HepG2 (cell line): Measurements from ENCODE around the gene FYB2. TPM values are rescaled to one million over a fixed set of nuclear protein-coding genes. Genes with fewer than 3 reads are reported as not detected.

Experiments
- ARID4A ChIP-seq: sonication (generic); formaldehyde crosslinking; IDR thresholded peaks from 2 replicates; pipeline ENCODE4 v1.5.0; 2020; ENCODE audit warnings: mild to moderate bottlenecking, missing genetic modification reagents, borderline replicate concordance
- HMGXB4 ChIP-seq, 2 experiments: sonication (generic) in 1 of 2; formaldehyde crosslinking in 1 of 2; IDR thresholded peaks; 2 replicates each; pipeline versions ENCODE4 v1.4.0 to v1.6.1; 2018 to 2020; ENCODE audit warnings: missing genetic modification reagents in 2 of 2, borderline replicate concordance in 1 of 2, low read depth in 1 of 2, mild to moderate bottlenecking in 1 of 2, missing biosample characterization in 1 of 2
- KDM1A ChIP-seq: IDR thresholded peaks from 2 replicates; pipeline ENCODE4 v1.6.1; 2016; ENCODE audit warnings: missing compliant biosample characterization
- RARA ChIP-seq: IDR thresholded peaks from 2 replicates; pipeline ENCODE4 v1.6.1; 2016; ENCODE audit warnings: missing genetic modification reagents, missing compliant biosample characterization
- SOX13 ChIP-seq, 3 experiments: fragments of 450-650 bp in 1 of 3; sonication (generic) in 1 of 3; formaldehyde crosslinking in 1 of 3; IDR thresholded peaks in 2 of 3; conservative IDR thresholded peaks in 1 of 3; 2 replicates each; pipeline versions ENCODE4 v1.5.0 to v1.6.1; 2016 to 2020; ENCODE audit warnings: antibody characterized with exemption in 1 of 3, mild to moderate bottlenecking in 1 of 3, missing compliant biosample characterization in 1 of 3, missing genetic modification reagents in 1 of 3, moderate library complexity in 1 of 3
- SPEN ChIP-seq: sonication (generic); formaldehyde crosslinking; IDR thresholded peaks from 2 replicates; pipeline ENCODE4 v1.5.1; 2020; ENCODE audit warnings: low read depth, mild to moderate bottlenecking, missing genetic modification reagents
- SSRP1 ChIP-seq: IDR thresholded peaks from 2 replicates; pipeline ENCODE4 v1.6.1; 2016; ENCODE audit warnings: control low read depth
- YEATS4 ChIP-seq: sonication (generic); formaldehyde crosslinking; IDR thresholded peaks from 2 replicates; pipeline ENCODE4 v1.4.0; 2020; ENCODE audit warnings: missing genetic modification reagents, borderline replicate concordance
- ZIK1 ChIP-seq: sonication (generic); formaldehyde crosslinking; IDR thresholded peaks from 2 replicates; pipeline ENCODE4 v1.5.0; 2020; ENCODE audit warnings: mild to moderate bottlenecking, low read depth, missing genetic modification reagents, borderline replicate concordance
- ZNF33A ChIP-seq: sonication (generic); formaldehyde crosslinking; IDR thresholded peaks from 2 replicates; pipeline ENCODE4 v1.5.1; 2020; ENCODE audit warnings: missing genetic modification reagents, mild to moderate bottlenecking, moderate library complexity, borderline replicate concordance
- ZNF510 ChIP-seq: sonication (generic); formaldehyde crosslinking; IDR thresholded peaks from 2 replicates; pipeline ENCODE4 v1.4.0; 2020; ENCODE audit warnings: low read depth, mild to moderate bottlenecking, missing genetic modification reagents
- polyA plus RNA-seq, 8 experiments: library from polyadenylated mRNA; depleted of rRNA in 3 of 8; stranded (reverse) in 7 of 8; unstranded in 1 of 8; fragments of >200 nt; fragmentation: Illumina TruSeq in 4 of 8; extraction: Trizol in 4 of 8; gene quantifications; 2 replicates each; pipeline versions ENCODE4 v1.2.1 to v1.2.3, GENCODE V29; 2011 to 2016; ENCODE audit warnings: low read depth in 4 of 8, missing spikeins in 1 of 8, mixed read lengths in 1 of 8; ENCODE audit not compliant: insufficient read depth in 1 of 8
- total RNA-seq, 5 experiments: library from RNA; depleted of rRNA; stranded (reverse); fragments of >200 nt; fragmentation: Illumina TruSeq; extraction: Trizol; gene quantifications; 2 replicates each; pipeline ENCODE4 v1.2.3, GENCODE V29; 2016; ENCODE audit warnings: low read depth in 1 of 5
- TF ChIP-seq, protein P1 (sequence below): sonication (generic); formaldehyde crosslinking; IDR thresholded peaks from 2 replicates; pipeline ENCODE4 v1.8.1; 2023; ENCODE audit warnings: mild to moderate bottlenecking, missing genetic modification reagents
- TF ChIP-seq, protein P2 (sequence below): sonication (generic); formaldehyde crosslinking; IDR thresholded peaks from 2 replicates; pipeline ENCODE4 v1.5.0; 2020; ENCODE audit warnings: missing genetic modification reagents
- TF ChIP-seq, protein P3 (sequence below): sonication (generic); formaldehyde crosslinking; IDR thresholded peaks from 2 replicates; pipeline ENCODE4 v1.8.0; 2022; ENCODE audit warnings: missing genetic modification reagents, mild to moderate bottlenecking, inconsistent platforms, borderline replicate concordance
- TF ChIP-seq, protein P4 (sequence below): sonication (generic); formaldehyde crosslinking; IDR thresholded peaks from 2 replicates; pipeline ENCODE4 v1.4.0; 2020; ENCODE audit warnings: missing genetic modification reagents

Gene FYB2
- total and polyA plus RNA-seq, 2 of the 13 experiments (the other 11 are each of a cell fraction or from before 2014, with no cell fraction given) = 1.2 to 2.7 TPM

GRCh38 chr1:56780128-56780750 lies 39.0 kb downstream of the FYB2 start (continued):
- TF ChIP-seq, protein P1, sequence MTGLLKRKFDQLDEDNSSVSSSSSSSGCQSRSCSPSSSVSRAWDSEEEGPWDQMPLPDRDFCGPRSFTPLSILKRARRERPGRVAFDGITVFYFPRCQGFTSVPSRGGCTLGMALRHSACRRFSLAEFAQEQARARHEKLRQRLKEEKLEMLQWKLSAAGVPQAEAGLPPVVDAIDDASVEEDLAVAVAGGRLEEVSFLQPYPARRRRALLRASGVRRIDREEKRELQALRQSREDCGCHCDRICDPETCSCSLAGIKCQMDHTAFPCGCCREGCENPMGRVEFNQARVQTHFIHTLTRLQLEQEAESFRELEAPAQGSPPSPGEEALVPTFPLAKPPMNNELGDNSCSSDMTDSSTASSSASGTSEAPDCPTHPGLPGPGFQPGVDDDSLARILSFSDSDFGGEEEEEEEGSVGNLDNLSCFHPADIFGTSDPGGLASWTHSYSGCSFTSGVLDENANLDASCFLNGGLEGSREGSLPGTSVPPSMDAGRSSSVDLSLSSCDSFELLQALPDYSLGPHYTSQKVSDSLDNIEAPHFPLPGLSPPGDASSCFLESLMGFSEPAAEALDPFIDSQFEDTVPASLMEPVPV (CRISPR knock-in tag) = no peak
- TF ChIP-seq YEATS4 (CRISPR knock-in tag) (no peak), ZIK1 (no peak), KDM1A (CRISPR knock-in tag) (peak; percentile 18; the same call in 1 of the 2 replicates), ARID4A (no peak), ZNF510 (CRISPR knock-in tag) (no peak), SPEN (CRISPR knock-in tag) (no peak), SOX13 (IDR thresholded peaks at IDR 0.05) (no peak), SOX13 (CRISPR knock-in tag; conservative IDR thresholded peaks at IDR 0.05 in 1 of 2, IDR thresholded peaks at IDR 0.05 in 1 of 2) (peak in 1 of 2 experiments; percentile 23; a peak in 1 of 4 replicates), SSRP1 (CRISPR knock-in tag) (no peak), ZNF33A (CRISPR knock-in tag) (no peak), RARA (peak; percentile 22; the same call in 1 of the 2 replicates), HMGXB4 (CRISPR knock-in tag; IDR thresholded peaks at IDR 0.05; ENCODE audit: borderline replicate concordance in 1 of 2, low read depth in 1 of 2) (no peak)
- TF ChIP-seq, protein P2, sequence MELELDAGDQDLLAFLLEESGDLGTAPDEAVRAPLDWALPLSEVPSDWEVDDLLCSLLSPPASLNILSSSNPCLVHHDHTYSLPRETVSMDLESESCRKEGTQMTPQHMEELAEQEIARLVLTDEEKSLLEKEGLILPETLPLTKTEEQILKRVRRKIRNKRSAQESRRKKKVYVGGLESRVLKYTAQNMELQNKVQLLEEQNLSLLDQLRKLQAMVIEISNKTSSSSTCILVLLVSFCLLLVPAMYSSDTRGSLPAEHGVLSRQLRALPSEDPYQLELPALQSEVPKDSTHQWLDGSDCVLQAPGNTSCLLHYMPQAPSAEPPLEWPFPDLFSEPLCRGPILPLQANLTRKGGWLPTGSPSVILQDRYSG (CRISPR knock-in tag) = no peak
- TF ChIP-seq, protein P3, sequence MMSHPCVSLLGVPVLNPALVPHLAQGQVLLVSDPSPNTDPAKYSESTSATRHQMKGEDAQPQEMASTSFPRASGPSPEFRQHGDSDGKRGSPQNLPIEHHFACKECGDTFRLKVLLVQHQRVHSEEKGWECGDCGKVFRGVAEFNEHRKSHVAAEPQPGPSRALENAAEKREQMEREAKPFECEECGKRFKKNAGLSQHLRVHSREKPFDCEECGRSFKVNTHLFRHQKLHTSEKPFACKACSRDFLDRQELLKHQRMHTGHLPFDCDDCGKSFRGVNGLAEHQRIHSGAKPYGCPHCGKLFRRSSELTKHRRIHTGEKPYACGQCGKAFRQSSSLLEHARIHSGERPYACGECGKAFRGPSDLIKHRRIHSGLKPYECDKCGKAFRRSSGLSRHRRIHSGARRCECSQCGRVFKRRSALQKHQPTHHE = no peak
- TF ChIP-seq, protein P4, sequence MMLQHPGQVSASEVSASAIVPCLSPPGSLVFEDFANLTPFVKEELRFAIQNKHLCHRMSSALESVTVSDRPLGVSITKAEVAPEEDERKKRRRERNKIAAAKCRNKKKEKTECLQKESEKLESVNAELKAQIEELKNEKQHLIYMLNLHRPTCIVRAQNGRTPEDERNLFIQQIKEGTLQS (CRISPR knock-in tag) = peak; percentile 96
